Sigmoid colon (tissue), 4 donors: ENCODE results near the gene CTSF.

Experiments used
- CTCF ChIP-seq, 4 experiments: fragments of 450-650 bp in 3 of 4; fragments of 200-600 bp in 1 of 4; IDR thresholded peaks; one replicate each; pipeline ENCODE4 v1.5.1; 2016 to 2019; ENCODE audit warnings: antibody characterized with exemption in 4 of 4, mild to moderate bottlenecking in 3 of 4, moderate library complexity in 2 of 4
- EP300 ChIP-seq, 4 donors: sonication (generic); formaldehyde crosslinking; IDR thresholded peaks; one replicate each; pipeline ENCODE4 v1.6.1; 2017; ENCODE audit warnings: antibody characterized with exemption in 4 of 4
- POLR2A ChIP-seq, 2 donors: fragments of 450-650 bp; IDR thresholded peaks; one replicate each; pipeline ENCODE4 v1.6.1; 2016; ENCODE audit warnings: antibody characterized with exemption in 2 of 2, mild to moderate bottlenecking in 2 of 2, moderate library complexity in 2 of 2

GRCh38 chr11:66546966-66547661 is 21.3 kb downstream of the CTSF start:
- TF ChIP-seq CTCF (IDR thresholded peaks at IDR 0.05) (no peak), POLR2A (IDR thresholded peaks at IDR 0.05) (no peak), EP300 (IDR thresholded peaks at IDR 0.05) (no peak)
